Measurements from ENCODE around the gene TADA1.
"Not testable (repeated sequence)": the region's sequence is repeated elsewhere in the genome, so short reads cannot be mapped to it uniquely, and the experiment has no call there.

Gene TADA1

GRCh38 chr1:166889776-166890175, 13.7 kb upstream of the TADA1 start:
- DNase-seq (ENCODE audit: low spot score): no peak

GRCh38 chr1:166888373-166889111, 12.5 kb upstream of the TADA1 start:
- no peak for DNase-seq (ENCODE audit: low spot score)

DNA sequence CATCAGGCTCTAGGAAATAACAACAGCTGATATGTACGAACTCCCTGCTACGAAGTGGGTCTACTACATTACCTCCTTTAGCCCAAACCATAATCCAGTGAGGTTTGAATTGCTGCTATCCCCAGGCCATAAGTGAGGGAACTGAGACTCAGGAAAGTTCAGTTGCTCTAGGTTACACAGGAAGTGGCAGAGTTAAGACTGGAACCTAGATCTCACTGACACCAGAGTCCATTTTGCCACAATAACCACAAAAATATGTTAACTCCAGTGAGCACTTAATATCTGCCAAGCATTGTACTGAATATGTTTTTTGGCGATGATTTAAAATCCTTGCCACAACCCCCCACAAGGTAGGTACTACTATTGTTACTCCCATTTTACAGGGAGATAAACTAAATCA, 8.9 kb upstream of the TADA1 start:
- DNase-seq (ENCODE audit: low spot score): no peak

DNA sequence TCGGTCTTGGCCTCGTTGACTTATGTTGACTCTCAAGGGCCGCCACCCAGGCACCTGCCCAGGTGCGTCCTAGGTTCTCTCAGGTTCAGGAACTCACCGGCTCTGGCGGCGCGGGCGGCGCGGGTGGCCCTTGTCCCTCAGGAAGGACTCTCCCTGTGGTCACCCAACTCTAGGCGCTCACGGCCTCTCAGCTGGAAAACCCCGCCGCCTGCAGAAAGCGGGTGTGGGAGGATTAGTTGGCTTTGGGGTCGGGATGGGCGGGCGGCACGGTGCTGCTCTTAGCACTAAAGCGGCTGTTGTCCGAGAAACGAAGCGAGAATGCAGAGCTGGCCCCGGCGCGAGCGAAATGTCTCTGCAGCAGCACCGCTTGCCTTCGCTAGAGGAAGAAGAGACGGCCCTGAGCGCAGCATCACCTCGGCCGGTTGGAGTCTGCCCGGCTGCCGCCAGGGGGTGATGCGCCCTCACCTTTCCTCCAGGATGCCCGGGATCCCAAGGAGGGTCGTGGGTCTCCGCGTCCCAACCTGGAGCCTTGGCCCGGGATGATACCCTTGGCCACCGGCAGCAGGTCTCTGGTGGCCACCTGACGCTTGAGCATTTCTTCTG, 8.1 kb upstream of the TADA1 start:
- DNase-seq (ENCODE audit: low spot score): peak; percentile 28

- DNase-seq (ENCODE audit: low spot score): no peak
These were observed 6.8 kb upstream of the TADA1 start for GRCh38 chr1:166882893-166883292.

DNA sequence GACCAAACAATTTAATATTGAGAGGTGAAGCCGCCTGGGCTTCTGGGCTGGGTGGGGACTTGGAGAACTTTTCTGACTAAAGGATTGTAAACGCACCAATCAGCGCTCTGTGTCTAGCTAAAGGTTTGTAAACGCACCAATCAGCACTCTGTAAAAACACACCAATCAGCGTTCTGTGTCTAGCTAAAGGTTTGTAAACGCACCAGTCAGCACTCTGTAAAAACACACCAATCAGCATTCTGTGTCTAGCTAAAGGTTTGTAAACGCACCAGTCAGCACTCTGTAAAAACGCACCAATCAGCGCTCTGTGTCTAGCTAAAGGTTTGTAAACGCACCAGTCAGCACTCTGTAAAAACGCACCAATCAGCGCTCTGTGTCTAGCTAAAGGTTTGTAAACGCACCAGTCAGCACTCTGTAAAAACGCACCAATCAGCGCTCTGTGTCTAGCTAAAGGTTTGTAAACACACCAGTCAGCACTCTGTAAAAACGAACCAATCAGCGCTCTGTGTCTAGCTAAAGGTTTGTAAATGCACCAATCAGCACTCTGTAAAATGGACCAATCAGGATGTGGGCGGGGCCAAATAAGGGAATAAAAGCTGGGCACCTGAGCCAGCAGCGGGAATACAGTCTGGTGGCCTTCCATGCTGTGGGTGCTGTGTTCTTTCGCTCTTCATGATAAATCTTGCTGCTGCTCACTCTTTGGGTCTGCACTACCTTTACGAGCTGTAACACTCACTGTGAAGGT, 2.3 kb upstream of the TADA1 start:
- not testable (repeated sequence) for DNase-seq (ENCODE audit: low spot score)

DNA sequence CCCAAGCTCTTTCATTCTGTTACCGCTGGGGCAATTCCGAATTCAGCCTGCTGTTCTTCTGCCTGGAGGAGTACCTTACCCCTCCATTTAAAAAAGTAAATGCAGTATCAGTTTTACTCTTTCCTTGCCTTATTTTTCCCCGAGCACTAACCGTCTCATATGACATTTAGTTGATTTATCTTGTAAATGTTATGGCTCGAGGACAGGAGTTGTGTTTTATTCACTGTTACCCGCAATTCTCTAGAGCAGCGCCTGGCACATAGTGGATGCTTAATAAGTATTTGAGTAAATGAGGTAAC, 425 bp upstream of the TADA1 start:
- no peak for DNase-seq (ENCODE audit: low spot score)

- DNase-seq (ENCODE audit: low spot score): no peak
These were observed 746 bp downstream of the TADA1 start for GRCh38 chr1:166875302-166875733.

- no peak for DNase-seq (ENCODE audit: low spot score)
These were observed 1.6 kb downstream of the TADA1 start for GRCh38 chr1:166874464-166874863.

DNA sequence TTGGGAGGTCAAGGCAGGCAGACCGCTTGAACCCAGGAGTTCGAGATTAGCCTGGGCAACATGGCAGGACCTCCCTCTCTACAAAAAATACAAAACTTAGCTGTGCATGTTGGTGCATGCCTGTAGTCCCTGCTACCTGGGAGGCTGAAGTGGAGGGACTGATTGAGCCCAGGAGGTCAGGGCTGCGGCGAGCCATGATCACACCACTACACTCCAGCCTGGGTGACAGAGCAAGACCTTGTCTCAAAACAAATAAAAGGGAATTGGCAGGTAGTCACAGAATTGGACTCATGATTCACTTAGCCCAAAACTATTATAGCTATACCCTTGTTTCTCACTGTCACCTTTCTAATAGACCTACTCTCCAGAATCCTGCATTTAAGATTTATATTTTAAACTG, 5.5 kb downstream of the TADA1 start:
- no peak for DNase-seq (ENCODE audit: low spot score)

GRCh38 chr1:166869318-166870099, 6.6 kb downstream of the TADA1 start:
- no peak for DNase-seq (ENCODE audit: low spot score)

DNA sequence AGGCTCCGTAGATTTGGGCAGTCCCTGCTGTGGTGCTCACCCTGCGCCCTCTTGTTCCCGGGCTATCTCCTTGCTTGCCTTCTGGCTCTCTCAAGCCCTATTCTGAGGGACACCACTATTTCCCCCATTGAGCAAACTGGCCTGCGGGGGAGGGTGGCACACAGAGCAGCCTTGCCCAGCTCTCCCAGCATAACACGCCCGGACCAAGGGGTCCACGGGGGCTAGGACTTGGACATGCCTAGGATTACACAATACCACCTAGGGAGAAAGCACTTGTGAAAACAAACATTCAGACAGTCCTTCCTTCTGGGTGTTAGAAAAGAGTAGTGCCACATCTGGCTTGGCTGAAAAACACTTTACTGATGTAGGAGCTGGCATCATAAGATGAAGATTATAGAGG, 7.4 kb downstream of the TADA1 start:
- no peak for DNase-seq (ENCODE audit: low spot score)

DNA sequence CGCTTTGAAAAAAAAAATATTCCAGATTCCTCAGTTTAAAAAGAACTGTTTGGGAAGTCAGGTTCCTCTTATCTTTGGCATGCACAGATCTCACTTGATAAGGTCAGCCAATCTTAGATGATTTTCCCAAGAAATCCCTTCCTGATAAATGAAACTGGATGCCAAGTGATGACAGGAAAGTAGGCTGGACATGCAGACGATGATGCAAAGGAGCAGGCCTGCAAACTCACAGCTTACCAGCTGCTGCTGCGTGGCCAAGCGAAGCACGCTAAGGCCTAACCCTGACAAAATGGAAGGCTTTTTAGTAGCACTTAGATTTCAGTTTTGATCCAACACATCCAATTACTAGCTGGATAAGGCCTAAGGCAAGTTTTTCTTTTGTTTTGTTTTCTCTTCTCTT, 10.1 kb downstream of the TADA1 start:
- DNase-seq (ENCODE audit: low spot score): no peak

- DNase-seq (ENCODE audit: low spot score): no peak
These were observed 16.5 kb downstream of the TADA1 start for GRCh38 chr1:166859597-166859996.

- DNase-seq (ENCODE audit: low spot score): no peak
These were observed 17.2 kb downstream of the TADA1 start for GRCh38 chr1:166858726-166859419.

- no peak for DNase-seq (ENCODE audit: low spot score)
These were observed 18.1 kb downstream of the TADA1 start for GRCh38 chr1:166857995-166858394.

DNA sequence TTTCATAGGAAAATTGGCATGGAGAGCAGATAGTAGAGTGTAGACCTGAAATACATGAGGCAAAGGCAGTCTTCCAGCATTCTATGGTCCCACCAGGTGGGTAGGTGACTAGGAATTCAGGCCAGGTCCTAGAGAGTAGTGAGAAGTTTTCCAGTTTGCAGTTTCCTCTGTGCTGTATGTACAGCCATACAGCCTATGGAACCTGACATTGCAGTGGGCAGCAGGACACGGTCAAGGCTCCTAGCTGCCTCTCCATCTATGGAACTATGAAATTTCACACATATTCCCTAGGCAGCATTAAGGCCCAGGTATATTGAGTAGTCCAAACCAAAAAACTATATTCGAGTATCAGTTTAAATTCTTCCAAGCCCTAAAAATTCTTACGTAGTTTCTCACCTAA, 20.5 kb downstream of the TADA1 start:
- no peak for DNase-seq (ENCODE audit: low spot score)

DNA sequence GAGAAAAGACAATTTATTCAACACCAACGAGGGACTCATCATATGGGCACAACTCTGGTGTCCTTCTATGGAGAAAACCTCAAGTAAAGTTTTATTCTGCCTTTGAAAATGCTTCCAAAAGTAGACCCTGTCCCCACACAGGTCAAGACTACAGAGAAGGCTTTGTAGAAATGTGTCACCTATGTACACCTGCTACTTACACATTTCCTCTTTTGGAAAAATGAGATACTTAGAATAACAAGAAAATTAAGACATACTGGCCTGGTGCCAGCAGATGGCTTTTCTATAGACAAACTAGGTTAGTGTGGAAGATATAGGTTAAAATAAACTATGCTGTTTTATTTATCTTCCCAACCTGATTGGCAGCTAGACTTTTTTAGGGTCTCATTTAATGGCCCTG, 23.1 kb downstream of the TADA1 start:
- no peak for DNase-seq (ENCODE audit: low spot score)

DNA sequence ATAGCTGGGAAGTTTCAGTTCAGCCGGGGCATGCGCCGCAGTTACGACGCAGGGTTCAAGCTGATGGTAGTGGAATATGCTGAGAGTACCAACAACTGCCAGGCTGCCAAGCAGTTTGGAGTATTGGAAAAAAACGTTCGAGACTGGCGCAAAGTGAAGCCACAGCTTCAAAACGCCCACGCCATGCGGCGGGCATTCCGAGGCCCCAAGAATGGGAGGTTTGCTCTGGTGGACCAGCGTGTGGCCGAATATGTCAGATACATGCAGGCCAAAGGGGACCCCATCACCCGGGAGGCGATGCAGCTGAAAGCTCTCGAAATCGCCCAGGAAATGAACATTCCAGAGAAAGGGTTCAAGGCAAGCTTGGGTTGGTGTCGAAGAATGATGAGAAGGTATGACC, 26.9 kb downstream of the TADA1 start:
- DNase-seq (ENCODE audit: low spot score): no peak

DNA sequence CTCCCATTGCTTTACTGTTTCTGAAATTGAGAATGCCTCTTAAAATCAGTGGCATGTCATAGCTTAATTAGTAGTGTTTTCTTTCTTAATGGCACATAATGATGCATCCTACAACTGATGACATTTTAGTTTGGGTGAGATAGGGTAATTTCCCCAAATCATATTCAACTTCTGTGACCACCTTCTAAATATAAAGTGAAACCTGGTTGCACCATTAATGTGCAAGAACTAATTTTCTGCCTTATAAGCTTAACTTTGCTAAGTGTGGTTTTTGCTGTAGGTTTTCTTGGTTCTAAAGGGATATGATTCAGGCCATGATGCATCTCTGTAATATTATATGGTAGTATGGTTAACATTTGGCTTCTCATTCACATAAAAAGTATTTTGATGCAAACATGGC, 27.9 kb downstream of the TADA1 start:
- no peak for DNase-seq (ENCODE audit: low spot score)

DNA sequence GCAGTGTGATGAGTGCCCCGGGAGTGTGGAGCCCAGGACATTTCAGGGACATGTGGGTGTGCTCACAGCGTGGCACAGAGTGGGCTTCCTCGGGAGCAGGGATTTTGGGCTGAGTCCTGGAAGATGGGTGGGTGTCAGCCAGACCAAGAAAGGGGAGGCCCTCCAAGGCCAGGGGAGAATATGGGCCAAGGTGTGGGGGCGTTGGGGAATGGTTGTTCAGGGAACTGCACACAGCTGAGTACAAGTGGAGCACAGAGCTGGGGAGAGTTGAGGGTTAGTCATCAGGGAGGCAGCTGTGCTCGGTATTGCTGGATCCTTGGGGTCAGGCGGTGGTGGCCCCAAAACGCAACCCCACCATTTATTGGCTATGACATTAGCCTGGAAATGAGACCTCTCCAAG, 31.3 kb downstream of the TADA1 start:
- no peak for DNase-seq (ENCODE audit: low spot score)

All from cerebellar cortex (tissue), 1 donor.